Measurements from ENCODE around the gene NTRK3.

Gene NTRK3

DNA sequence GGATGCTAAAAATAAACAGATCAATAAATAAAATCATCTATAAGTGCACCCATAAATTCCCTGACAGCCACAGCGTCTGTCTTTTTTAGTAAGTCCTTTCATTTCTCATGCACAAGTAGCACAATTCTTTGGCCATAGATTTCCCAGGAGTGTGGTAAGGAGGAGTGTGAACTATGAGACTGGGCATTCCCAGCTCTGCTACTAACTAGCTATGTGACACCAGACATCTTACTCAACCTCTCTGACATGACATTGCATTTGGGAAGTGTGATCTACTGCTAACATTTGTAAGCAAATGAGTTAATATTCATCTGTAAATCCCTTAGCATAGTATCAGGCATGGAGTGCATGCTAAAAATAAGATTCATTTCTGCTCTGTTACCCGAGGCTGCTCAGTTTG, 301.7 kb downstream of the NTRK3 start:
- TF ChIP-seq ZNF8 (CRISPR knock-in tag; IDR thresholded peaks at IDR 0.05) (no peak), ZFP3 (CRISPR knock-in tag; IDR thresholded peaks at IDR 0.05) (no peak), ESRRG (CRISPR knock-in tag; IDR thresholded peaks at IDR 0.05) (no peak), ZNF565 (CRISPR knock-in tag; conservative IDR thresholded peaks at IDR 0.05; ENCODE audit: low read depth) (no peak)
- ATAC-seq = no peak

DNA sequence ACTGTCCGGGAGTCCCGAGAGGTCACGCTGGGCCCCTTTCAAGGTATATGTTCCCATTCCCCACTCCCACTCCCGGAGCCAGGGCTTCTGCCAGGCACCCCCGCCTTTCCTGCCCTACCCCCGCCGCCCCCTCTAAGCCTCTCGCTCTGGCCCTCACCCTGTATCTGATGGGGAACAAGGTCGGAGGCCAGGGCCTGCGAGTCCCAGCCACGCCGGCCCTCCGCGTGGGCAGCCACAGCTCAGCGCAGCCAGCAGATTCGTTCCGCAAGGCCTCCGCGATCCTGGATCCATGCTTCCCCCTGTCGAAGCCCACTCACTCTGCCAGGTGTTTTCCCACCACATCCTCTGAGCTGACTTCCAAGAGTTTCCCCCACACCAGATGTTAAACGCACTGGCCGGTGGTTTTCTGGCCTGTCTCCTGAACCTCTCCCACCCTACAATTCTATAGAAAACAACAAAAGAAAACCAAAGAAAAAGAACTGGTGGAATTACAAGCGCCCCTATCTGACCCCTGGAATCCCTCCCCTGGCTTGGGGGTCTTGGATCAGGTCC, 303.7 kb downstream of the NTRK3 start:
- TF ChIP-seq PPARA (CRISPR knock-in tag; IDR thresholded peaks at IDR 0.05; ENCODE audit: borderline replicate concordance) (no peak), TCF4 (CRISPR knock-in tag; IDR thresholded peaks at IDR 0.05; ENCODE audit: borderline replicate concordance) (no peak), OSR1 (CRISPR knock-in tag; IDR thresholded peaks at IDR 0.05) (no peak), BACH2 (CRISPR knock-in tag; IDR thresholded peaks at IDR 0.05; ENCODE audit: borderline replicate concordance) (no peak), ISL1 (CRISPR knock-in tag; IDR thresholded peaks at IDR 0.05) (no peak), SNAI2 (CRISPR knock-in tag; IDR thresholded peaks at IDR 0.05) (no peak), ZNF565 (CRISPR knock-in tag; conservative IDR thresholded peaks at IDR 0.05; ENCODE audit: low read depth) (no peak), ZNF70 (CRISPR knock-in tag; IDR thresholded peaks at IDR 0.05) (no peak), ESRRG (CRISPR knock-in tag; IDR thresholded peaks at IDR 0.05) (no peak), ARNTL (CRISPR knock-in tag; IDR thresholded peaks at IDR 0.05; ENCODE audit: borderline replicate concordance, low read depth) (no peak)
- TF ChIP-seq, protein P1, sequence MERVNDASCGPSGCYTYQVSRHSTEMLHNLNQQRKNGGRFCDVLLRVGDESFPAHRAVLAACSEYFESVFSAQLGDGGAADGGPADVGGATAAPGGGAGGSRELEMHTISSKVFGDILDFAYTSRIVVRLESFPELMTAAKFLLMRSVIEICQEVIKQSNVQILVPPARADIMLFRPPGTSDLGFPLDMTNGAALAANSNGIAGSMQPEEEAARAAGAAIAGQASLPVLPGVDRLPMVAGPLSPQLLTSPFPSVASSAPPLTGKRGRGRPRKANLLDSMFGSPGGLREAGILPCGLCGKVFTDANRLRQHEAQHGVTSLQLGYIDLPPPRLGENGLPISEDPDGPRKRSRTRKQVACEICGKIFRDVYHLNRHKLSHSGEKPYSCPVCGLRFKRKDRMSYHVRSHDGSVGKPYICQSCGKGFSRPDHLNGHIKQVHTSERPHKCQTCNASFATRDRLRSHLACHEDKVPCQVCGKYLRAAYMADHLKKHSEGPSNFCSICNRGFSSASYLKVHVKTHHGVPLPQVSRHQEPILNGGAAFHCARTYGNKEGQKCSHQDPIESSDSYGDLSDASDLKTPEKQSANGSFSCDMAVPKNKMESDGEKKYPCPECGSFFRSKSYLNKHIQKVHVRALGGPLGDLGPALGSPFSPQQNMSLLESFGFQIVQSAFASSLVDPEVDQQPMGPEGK (CRISPR knock-in tag; IDR thresholded peaks at IDR 0.05; ENCODE audit: borderline replicate concordance) = no peak
- TF ChIP-seq, protein P2, sequence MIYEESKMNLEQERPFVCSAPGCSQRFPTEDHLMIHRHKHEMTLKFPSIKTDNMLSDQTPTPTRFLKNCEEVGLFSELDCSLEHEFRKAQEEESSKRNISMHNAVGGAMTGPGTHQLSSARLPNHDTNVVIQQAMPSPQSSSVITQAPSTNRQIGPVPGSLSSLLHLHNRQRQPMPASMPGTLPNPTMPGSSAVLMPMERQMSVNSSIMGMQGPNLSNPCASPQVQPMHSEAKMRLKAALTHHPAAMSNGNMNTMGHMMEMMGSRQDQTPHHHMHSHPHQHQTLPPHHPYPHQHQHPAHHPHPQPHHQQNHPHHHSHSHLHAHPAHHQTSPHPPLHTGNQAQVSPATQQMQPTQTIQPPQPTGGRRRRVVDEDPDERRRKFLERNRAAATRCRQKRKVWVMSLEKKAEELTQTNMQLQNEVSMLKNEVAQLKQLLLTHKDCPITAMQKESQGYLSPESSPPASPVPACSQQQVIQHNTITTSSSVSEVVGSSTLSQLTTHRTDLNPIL (CRISPR knock-in tag; IDR thresholded peaks at IDR 0.05; ENCODE audit: low read depth) = no peak
- TF ChIP-seq, protein P3, sequence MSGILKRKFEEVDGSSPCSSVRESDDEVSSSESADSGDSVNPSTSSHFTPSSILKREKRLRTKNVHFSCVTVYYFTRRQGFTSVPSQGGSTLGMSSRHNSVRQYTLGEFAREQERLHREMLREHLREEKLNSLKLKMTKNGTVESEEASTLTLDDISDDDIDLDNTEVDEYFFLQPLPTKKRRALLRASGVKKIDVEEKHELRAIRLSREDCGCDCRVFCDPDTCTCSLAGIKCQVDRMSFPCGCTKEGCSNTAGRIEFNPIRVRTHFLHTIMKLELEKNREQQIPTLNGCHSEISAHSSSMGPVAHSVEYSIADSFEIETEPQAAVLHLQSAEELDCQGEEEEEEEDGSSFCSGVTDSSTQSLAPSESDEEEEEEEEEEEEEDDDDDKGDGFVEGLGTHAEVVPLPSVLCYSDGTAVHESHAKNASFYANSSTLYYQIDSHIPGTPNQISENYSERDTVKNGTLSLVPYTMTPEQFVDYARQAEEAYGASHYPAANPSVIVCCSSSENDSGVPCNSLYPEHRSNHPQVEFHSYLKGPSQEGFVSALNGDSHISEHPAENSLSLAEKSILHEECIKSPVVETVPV (CRISPR knock-in tag; IDR thresholded peaks at IDR 0.05) = no peak
- ATAC-seq = no peak

DNA sequence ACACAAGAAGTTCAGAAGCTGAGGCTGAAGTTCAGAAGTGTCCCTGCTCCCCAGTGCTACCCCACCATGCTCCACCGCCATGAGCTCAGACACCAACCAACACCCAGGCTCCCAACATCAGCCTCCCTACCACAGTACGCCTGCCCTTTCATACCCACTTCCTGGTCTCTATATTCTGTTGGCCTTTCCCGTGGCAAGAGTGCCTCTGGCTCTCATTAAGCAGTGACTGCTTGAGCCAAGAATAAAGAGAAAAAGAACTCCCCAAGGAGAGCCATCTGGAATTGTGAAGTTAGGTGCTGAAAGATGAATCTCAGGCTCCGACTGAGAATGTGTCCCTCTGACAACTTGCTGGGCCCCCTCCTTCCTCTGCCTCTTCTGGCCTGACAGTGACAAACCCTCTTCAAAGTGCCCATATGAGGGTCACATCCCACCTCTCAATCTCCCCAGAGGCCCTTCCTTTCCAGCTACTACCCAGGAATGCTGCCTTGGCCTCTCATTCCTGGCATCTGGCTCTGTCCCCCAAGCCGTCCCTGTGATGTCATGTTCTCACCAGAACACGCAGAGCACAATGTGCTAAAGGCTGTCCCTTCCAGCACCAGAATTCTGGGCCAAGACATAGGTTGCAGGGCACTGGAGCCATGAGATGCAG, 306.8 kb downstream of the NTRK3 start:
- no peak for ATAC-seq
- TF ChIP-seq, protein P4, sequence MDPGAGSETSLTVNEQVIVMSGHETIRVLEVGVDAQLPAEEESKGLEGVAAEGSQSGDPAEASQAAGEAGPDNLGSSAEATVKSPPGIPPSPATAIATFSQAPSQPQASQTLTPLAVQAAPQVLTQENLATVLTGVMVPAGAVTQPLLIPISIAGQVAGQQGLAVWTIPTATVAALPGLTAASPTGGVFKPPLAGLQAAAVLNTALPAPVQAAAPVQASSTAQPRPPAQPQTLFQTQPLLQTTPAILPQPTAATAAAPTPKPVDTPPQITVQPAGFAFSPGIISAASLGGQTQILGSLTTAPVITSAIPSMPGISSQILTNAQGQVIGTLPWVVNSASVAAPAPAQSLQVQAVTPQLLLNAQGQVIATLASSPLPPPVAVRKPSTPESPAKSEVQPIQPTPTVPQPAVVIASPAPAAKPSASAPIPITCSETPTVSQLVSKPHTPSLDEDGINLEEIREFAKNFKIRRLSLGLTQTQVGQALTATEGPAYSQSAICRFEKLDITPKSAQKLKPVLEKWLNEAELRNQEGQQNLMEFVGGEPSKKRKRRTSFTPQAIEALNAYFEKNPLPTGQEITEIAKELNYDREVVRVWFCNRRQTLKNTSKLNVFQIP (CRISPR knock-in tag; IDR thresholded peaks at IDR 0.05; ENCODE audit: borderline replicate concordance, low read depth) = no peak
- TF ChIP-seq ZNF70 (CRISPR knock-in tag; IDR thresholded peaks at IDR 0.05) = no peak
- TF ChIP-seq CSDC2 (CRISPR knock-in tag; IDR thresholded peaks at IDR 0.05) = no peak
- TF ChIP-seq TOX (CRISPR knock-in tag; IDR thresholded peaks at IDR 0.05; ENCODE audit: borderline replicate concordance) = no peak
- TF ChIP-seq ESRRG (CRISPR knock-in tag; IDR thresholded peaks at IDR 0.05) = no peak
- TF ChIP-seq BACH2 (CRISPR knock-in tag; IDR thresholded peaks at IDR 0.05; ENCODE audit: borderline replicate concordance) = no peak
- TF ChIP-seq, protein P5, sequence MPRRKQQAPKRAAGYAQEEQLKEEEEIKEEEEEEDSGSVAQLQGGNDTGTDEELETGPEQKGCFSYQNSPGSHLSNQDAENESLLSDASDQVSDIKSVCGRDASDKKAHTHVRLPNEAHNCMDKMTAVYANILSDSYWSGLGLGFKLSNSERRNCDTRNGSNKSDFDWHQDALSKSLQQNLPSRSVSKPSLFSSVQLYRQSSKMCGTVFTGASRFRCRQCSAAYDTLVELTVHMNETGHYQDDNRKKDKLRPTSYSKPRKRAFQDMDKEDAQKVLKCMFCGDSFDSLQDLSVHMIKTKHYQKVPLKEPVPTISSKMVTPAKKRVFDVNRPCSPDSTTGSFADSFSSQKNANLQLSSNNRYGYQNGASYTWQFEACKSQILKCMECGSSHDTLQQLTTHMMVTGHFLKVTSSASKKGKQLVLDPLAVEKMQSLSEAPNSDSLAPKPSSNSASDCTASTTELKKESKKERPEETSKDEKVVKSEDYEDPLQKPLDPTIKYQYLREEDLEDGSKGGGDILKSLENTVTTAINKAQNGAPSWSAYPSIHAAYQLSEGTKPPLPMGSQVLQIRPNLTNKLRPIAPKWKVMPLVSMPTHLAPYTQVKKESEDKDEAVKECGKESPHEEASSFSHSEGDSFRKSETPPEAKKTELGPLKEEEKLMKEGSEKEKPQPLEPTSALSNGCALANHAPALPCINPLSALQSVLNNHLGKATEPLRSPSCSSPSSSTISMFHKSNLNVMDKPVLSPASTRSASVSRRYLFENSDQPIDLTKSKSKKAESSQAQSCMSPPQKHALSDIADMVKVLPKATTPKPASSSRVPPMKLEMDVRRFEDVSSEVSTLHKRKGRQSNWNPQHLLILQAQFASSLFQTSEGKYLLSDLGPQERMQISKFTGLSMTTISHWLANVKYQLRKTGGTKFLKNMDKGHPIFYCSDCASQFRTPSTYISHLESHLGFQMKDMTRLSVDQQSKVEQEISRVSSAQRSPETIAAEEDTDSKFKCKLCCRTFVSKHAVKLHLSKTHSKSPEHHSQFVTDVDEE (CRISPR knock-in tag; IDR thresholded peaks at IDR 0.05) = no peak
- TF ChIP-seq, protein P1 (CRISPR knock-in tag; IDR thresholded peaks at IDR 0.05; ENCODE audit: borderline replicate concordance) = no peak
- TF ChIP-seq PPARA (CRISPR knock-in tag; IDR thresholded peaks at IDR 0.05; ENCODE audit: borderline replicate concordance) = no peak
- TF ChIP-seq, protein P2 (CRISPR knock-in tag; IDR thresholded peaks at IDR 0.05; ENCODE audit: low read depth) = no peak
- TF ChIP-seq SNAI2 (CRISPR knock-in tag; IDR thresholded peaks at IDR 0.05) = no peak

Measured in SK-N-SH treated with all-trans-retinoic acid at 6 μM for 48 hours (cell line).